HepG2 (cell line): ENCODE results near the gene ZNF454. TPM values are rescaled to one million over a fixed set of nuclear protein-coding genes. Genes with fewer than 3 reads are reported as not detected.

Experiments
- ATAC-seq: fragments of 200-7000 bp; cut with Tn5 transposase; 3 replicates; pipeline ENCODE4 v1.9.1; 2020; ENCODE audit warnings: mild to moderate bottlenecking, moderate library complexity
- BruUV-seq: library from RNA; stranded (reverse); fragments of 400-500 nt; replicated peaks from 2 replicates; lab custom pipeline; 2021; lab: Mats Ljungman, UMichigan
- CTCF ChIA-PET: fragments of 300-600 bp; formaldehyde crosslinking; extraction: SDS; loops from one replicate; lab custom pipeline; 2021; ENCODE audit warnings: low total read pairs, inconsistent platforms, low intra/inter-chr PET ratio; lab: Yijun Ruan, JAX
- POLR2A ChIA-PET: fragments of 350-600 bp; sonication (Branson Sonifier 250); formaldehyde crosslinking; loops from one replicate; lab custom pipeline; 2020; ENCODE audit warnings: antibody characterized with exemption, inconsistent platforms; lab: Yijun Ruan, JAX
- DNase-seq: peaks from one replicate; pipeline ENCODE4 v3.0.0-alpha.2; 2015; ENCODE audit warnings: low spot score
- FAIRE-seq: peaks from 3 replicates; lab custom pipeline; 2011; peaks lifted over from hg19 to GRCh38; lab: Jason Lieb, UNC
- H2AFZ ChIP-seq: one replicate; pipeline ENCODE4 v1.6.1; 2011; ENCODE audit warnings: low read length, inconsistent platforms
- H3K27ac ChIP-seq: fragments of 300-600 bp; 3 replicates; pipeline ENCODE4 v1.8.0; 2011; ENCODE audit warnings: mixed run types, mild to moderate bottlenecking, mixed read lengths, low read length, inconsistent platforms; ENCODE audit not compliant: insufficient read depth; ENCODE audit errors: extremely low read length
- H3K27me3 ChIP-seq, 2 experiments: fragments of 200-600 bp in 1 of 2; 2 replicates in 1 of 2; 3 replicates in 1 of 2; pipeline versions ENCODE4 v1.6.0 to v1.8.0; 2011; ENCODE audit warnings: low read length in 2 of 2, mild to moderate bottlenecking in 2 of 2, moderate library complexity in 2 of 2, inconsistent platforms in 1 of 2; ENCODE audit not compliant: insufficient read depth in 2 of 2, control insufficient read depth in 1 of 2
- H3K36me3 ChIP-seq, 2 experiments: fragments of 200-600 bp in 1 of 2; replicated peaks in 1 of 2; 2 replicates in 1 of 2; 3 replicates in 1 of 2; pipeline versions ENCODE4 v1.5.1 to v1.8.0; 2011; ENCODE audit warnings: low read length in 2 of 2, inconsistent platforms in 1 of 2; ENCODE audit not compliant: insufficient read depth in 2 of 2, control insufficient read depth in 1 of 2
- H3K4me1 ChIP-seq: 2 replicates; pipeline ENCODE4 v1.5.1; 2012; ENCODE audit warnings: low read length, inconsistent platforms; ENCODE audit not compliant: insufficient read depth
- H3K4me2 ChIP-seq: 2 replicates; pipeline ENCODE4 v1.6.0; 2011; ENCODE audit warnings: low read depth, low read length, inconsistent platforms
- H3K4me3 ChIP-seq, 3 experiments: fragments of 200-600 bp in 1 of 3; sonication (generic), shearing (Covaris generic) in 1 of 3; replicated peaks in 1 of 3; 2 replicates each; pipeline ENCODE4 v1.5.1; 2011 to 2016; ENCODE audit warnings: low read length in 3 of 3, inconsistent platforms in 2 of 3, low read depth in 2 of 3, mild to moderate bottlenecking in 2 of 3, control low read depth in 1 of 3, mixed read lengths in 1 of 3; ENCODE audit not compliant: insufficient read depth in 1 of 3
- H3K79me2 ChIP-seq: one replicate; pipeline ENCODE4 v1.6.1; 2011; ENCODE audit warnings: low read length, inconsistent platforms; ENCODE audit not compliant: insufficient read depth
- H3K9ac ChIP-seq: 2 replicates; pipeline ENCODE4 v1.6.0; 2011; ENCODE audit warnings: mild to moderate bottlenecking, low read depth, low read length, inconsistent platforms; ENCODE audit not compliant: insufficient read depth
- H3K9me3 ChIP-seq: 2 replicates; pipeline ENCODE4 v1.5.1; 2012; ENCODE audit warnings: mild to moderate bottlenecking, low read length
- H4K20me1 ChIP-seq: 2 replicates; pipeline ENCODE4 v1.6.0; 2011; ENCODE audit warnings: inconsistent platforms, mild to moderate bottlenecking, low read length, moderate library complexity; ENCODE audit not compliant: insufficient read depth
- ARID2 ChIP-seq: sonication (generic); formaldehyde crosslinking; IDR thresholded peaks from 2 replicates; pipeline ENCODE4 v1.8.1; 2022; ENCODE audit warnings: mild to moderate bottlenecking, missing genetic modification reagents, borderline replicate concordance
- CEBPG ChIP-seq: IDR thresholded peaks from 2 replicates; pipeline ENCODE4 v1.6.1; 2016
- GATAD2A ChIP-seq: IDR thresholded peaks from 2 replicates; pipeline ENCODE4 v1.6.1; 2016
- PAWR ChIP-seq: sonication (generic); formaldehyde crosslinking; IDR thresholded peaks from 2 replicates; pipeline ENCODE4 v1.4.0; 2020; ENCODE audit warnings: missing genetic modification reagents, mild to moderate bottlenecking, borderline replicate concordance
- SUZ12 ChIP-seq: fragments of 150-350 bp; IDR thresholded peaks from 2 replicates; pipeline ENCODE4 v1.6.1; 2014; ENCODE audit warnings: low read depth, low read length
- TCF12 ChIP-seq, 2 experiments: fragments of 450-650 bp in 1 of 2; sonication (generic) in 1 of 2; formaldehyde crosslinking in 1 of 2; IDR thresholded peaks; 2 replicates each; pipeline versions ENCODE4 v1.6.1 to v1.8.0; 2017 to 2022; ENCODE audit warnings: antibody characterized with exemption in 1 of 2, mild to moderate bottlenecking in 1 of 2, missing genetic modification reagents in 1 of 2, moderate library complexity in 1 of 2
- TFE3 ChIP-seq: IDR thresholded peaks from 2 replicates; pipeline ENCODE4 v1.6.1; 2016
- ZNF224 ChIP-seq: sonication (generic); formaldehyde crosslinking; IDR thresholded peaks from 2 replicates; pipeline ENCODE4 v1.5.0; 2020; ENCODE audit warnings: mild to moderate bottlenecking, missing genetic modification reagents
- ZNF24 ChIP-seq: fragments of 450-650 bp; IDR thresholded peaks from 2 replicates; pipeline ENCODE4 v1.6.1; 2017; ENCODE audit warnings: antibody characterized with exemption, mild to moderate bottlenecking
- ZNF274 ChIP-seq: sonication (generic); formaldehyde crosslinking; IDR thresholded peaks from 2 replicates; pipeline ENCODE4 v1.5.1; 2020; ENCODE audit warnings: mild to moderate bottlenecking, missing genetic modification reagents
- ZZZ3 ChIP-seq: sonication (generic); formaldehyde crosslinking; IDR thresholded peaks from 2 replicates; pipeline ENCODE4 v1.4.0; 2020; ENCODE audit warnings: missing genetic modification reagents, mild to moderate bottlenecking, borderline replicate concordance
- WGBS: methylation state at CpG from one replicate; pipeline ENCODE4 v1.1.6; 2017; ENCODE audit warnings: low lambda C conversion rate; 5-methylcytosine and 5-hydroxymethylcytosine counted together
- in situ Hi-C: cut with HindIII; loops from 2 replicates; pipeline ENCODE4 v1.10.0; 2017; ENCODE audit warnings: low pct_unique_long_range_greater_than_20kb; ENCODE audit not compliant: extremely low pct_ligation_motif_present
- intact Hi-C: fragments of 100-400 bp; cut with micrococcal nuclease; formaldehyde crosslinking; loops from one replicate; pipeline ENCODE4 v1.10.0; 2022; ENCODE audit not compliant: unreplicated experiment
- polyA plus RNA-seq, 8 experiments: library from polyadenylated mRNA; depleted of rRNA in 3 of 8; stranded (reverse) in 7 of 8; unstranded in 1 of 8; fragments of >200 nt; fragmentation: Illumina TruSeq in 4 of 8; extraction: Trizol in 4 of 8; gene quantifications; 2 replicates each; pipeline versions ENCODE4 v1.2.1 to v1.2.3, GENCODE V29; 2011 to 2016; ENCODE audit warnings: low read depth in 4 of 8, missing spikeins in 1 of 8, mixed read lengths in 1 of 8; ENCODE audit not compliant: insufficient read depth in 1 of 8
- total RNA-seq, 5 experiments: library from RNA; depleted of rRNA; stranded (reverse); fragments of >200 nt; fragmentation: Illumina TruSeq; extraction: Trizol; gene quantifications; 2 replicates each; pipeline ENCODE4 v1.2.3, GENCODE V29; 2016; ENCODE audit warnings: low read depth in 1 of 5
- TF ChIP-seq, protein P1 (sequence below): sonication (generic); formaldehyde crosslinking; conservative IDR thresholded peaks from 2 replicates; pipeline ENCODE4 v1.4.0; 2020; ENCODE audit warnings: mild to moderate bottlenecking, missing genetic modification reagents, moderate library complexity

Gene ZNF454
- total and polyA plus RNA-seq, 2 of the 13 experiments (the other 11 are each of a cell fraction or from before 2014, with no cell fraction given): 0.16 TPM; not detected in 1

DNA sequence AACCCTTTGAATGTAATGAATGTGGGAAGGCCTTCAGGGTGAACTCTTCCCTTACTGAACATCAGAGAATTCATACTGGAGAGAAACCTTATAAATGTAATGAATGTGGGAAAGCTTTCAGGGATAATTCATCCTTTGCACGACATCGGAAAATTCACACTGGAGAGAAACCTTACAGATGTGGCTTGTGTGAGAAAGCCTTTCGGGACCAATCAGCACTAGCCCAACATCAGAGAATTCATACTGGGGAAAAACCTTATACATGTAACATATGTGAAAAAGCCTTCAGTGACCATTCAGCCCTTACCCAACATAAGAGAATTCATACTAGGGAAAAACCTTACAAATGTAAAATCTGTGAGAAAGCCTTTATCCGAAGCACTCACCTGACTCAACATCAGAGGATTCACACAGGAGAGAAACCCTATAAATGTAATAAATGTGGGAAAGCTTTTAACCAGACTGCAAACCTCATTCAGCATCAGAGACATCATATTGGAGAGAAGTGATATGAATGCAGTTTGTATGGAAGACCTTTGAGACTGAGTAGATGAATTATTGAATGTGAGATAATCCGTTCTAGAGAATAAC, 24.6 kb downstream of the ZNF454 start:
- in situ Hi-C loops: no loop called here
- Histone ChIP-seq H4K20me1 (no peaks in the 10 kb centered on the region), H3K4me3 (no peak overlapping the region), H3K9me3 (peaks cover 88% of the 10 kb centered on the region), H3K79me2 (no peaks in the 10 kb centered on the region), H3K9ac (no peak overlapping the region), H3K27me3 (no peaks in the 10 kb centered on the region), H3K36me3 (no peaks in the 10 kb centered on the region), H3K27ac (no peak overlapping the region), H2AFZ (no peak overlapping the region), H3K4me1 (no peaks in the 10 kb centered on the region), H3K4me2 (no peak overlapping the region)
- no TSS peak for BruUV-seq
- WGBS: 38% methylated on average over 5 of the region's 5 CpGs
- peak; percentile 76; the same call in 1 of the 2 replicates for TF ChIP-seq ZNF274
- no peak for TF ChIP-seq ZNF224 (CRISPR knock-in tag)
- FAIRE-seq (no peak), ATAC-seq (no peak), DNase-seq (no peak)
- ChIA-PET CTCF (no interaction called here), POLR2A (no interaction called here)
- intact Hi-C loops: no loop called here

- Histone ChIP-seq H3K36me3 (no peaks in the 10 kb centered on the region), H3K9ac (no peak overlapping the region), H3K9me3 (peaks cover 72% of the 10 kb centered on the region), H4K20me1 (no peaks in the 10 kb centered on the region), H3K4me1 (no peaks in the 10 kb centered on the region), H3K4me3 (no peak overlapping the region), H3K4me2 (no peak overlapping the region), H3K27me3 (no peaks in the 10 kb centered on the region), H3K79me2 (no peaks in the 10 kb centered on the region), H2AFZ (no peak overlapping the region), H3K27ac (no peak overlapping the region)
- no peak for DNase-seq
- POLR2A ChIA-PET: no interaction called here
- intact Hi-C loops: no loop called here
- ATAC-seq: no peak
- BruUV-seq: no TSS peak
- 4% methylated on average over 3 of the region's 15 CpGs for WGBS
- no peak for FAIRE-seq
- in situ Hi-C loops: no loop called here
- CTCF ChIA-PET: no interaction called here
- TF ChIP-seq PAWR (CRISPR knock-in tag) (no peak), ZNF24 (no peak), TCF12 (IDR thresholded peaks at IDR 0.05) (no peak), TCF12 (CRISPR knock-in tag; IDR thresholded peaks at IDR 0.05) (no peak), GATAD2A (CRISPR knock-in tag) (no peak), TFE3 (CRISPR knock-in tag) (no peak), ARID2 (CRISPR knock-in tag) (no peak), CEBPG (CRISPR knock-in tag) (no peak), SUZ12 (no peak), ZZZ3 (CRISPR knock-in tag) (no peak)
- TF ChIP-seq, protein P1, sequence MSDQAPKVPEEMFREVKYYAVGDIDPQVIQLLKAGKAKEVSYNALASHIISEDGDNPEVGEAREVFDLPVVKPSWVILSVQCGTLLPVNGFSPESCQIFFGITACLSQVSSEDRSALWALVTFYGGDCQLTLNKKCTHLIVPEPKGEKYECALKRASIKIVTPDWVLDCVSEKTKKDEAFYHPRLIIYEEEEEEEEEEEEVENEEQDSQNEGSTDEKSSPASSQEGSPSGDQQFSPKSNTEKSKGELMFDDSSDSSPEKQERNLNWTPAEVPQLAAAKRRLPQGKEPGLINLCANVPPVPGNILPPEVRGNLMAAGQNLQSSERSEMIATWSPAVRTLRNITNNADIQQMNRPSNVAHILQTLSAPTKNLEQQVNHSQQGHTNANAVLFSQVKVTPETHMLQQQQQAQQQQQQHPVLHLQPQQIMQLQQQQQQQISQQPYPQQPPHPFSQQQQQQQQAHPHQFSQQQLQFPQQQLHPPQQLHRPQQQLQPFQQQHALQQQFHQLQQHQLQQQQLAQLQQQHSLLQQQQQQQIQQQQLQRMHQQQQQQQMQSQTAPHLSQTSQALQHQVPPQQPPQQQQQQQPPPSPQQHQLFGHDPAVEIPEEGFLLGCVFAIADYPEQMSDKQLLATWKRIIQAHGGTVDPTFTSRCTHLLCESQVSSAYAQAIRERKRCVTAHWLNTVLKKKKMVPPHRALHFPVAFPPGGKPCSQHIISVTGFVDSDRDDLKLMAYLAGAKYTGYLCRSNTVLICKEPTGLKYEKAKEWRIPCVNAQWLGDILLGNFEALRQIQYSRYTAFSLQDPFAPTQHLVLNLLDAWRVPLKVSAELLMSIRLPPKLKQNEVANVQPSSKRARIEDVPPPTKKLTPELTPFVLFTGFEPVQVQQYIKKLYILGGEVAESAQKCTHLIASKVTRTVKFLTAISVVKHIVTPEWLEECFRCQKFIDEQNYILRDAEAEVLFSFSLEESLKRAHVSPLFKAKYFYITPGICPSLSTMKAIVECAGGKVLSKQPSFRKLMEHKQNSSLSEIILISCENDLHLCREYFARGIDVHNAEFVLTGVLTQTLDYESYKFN (CRISPR knock-in tag): no peak
These were observed 40.4 kb downstream of the ZNF454 start for GRCh38 chr5:178981381-178981780.
